ENCODE results near the gene E2F8. TPM values are rescaled to one million over a fixed set of nuclear protein-coding genes. Genes with fewer than 3 reads are reported as not detected.

The E2F8 gene
- polyA plus RNA-seq, 5 donors, result 29.9 to 73.4 (median 47.4) TPM

GRCh38 chr11:19225123-19225522 is 15.6 kb downstream of the E2F8 start:
- DNase-seq, result no peak

GRCh38 chr11:19220903-19221724 is 19.6 kb downstream of the E2F8 start:
- peak in 1 of 2 donors; percentile 43 for DNase-seq

DNA sequence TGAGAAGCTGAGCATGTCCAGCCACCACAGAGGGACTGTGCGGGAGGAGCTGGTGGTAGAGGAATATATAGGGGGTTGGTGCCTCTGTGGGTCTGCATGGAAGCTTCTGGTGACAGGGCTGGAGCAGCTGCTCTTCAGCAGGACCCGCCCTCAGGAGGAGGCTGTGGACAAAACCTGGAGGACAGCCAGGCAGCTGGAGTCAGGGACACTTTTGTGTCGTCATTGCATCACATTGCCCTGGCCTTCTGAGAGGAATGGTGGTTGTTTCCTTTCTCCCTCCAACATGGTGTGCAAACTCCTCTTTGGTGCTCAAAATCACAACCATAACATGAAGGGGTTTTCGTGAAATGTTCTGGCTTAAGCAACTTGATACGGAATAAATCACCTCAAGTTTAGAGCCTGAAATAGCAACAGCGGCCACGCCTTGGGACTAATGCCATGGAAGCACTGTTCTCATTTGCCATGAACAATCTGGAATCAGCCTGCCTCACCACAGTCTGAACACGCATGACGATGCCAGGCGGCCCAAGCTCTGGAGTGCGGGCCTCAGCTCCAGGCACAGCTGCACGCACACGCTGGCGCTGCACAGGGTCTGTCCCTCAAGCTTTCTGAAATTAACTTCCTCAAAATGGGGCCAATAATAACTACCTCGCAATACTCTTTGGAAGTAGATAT is 21.8 kb downstream of the E2F8 start:
- DNase-seq, result no peak

DNA sequence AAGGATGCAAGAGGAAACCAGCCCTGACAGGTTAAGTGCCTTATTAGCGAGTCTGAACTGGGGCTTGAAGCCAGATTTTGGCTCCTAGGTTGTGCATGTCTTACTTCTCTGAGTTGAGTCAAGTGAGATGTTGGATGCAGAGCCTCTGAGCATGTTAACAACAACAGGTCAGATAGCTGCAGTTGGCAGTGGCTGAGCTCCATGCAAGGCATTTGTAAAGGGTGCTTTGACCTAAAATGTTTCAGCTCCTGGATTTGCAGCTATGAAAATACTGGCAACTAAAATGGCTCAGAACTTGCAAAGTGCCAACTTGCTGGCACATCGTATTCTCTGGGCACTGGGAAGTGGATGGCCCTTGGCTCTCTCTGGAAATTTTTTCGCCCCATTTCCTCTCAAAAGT is 22.5 kb downstream of the E2F8 start:
- DNase-seq, result no peak

DNA sequence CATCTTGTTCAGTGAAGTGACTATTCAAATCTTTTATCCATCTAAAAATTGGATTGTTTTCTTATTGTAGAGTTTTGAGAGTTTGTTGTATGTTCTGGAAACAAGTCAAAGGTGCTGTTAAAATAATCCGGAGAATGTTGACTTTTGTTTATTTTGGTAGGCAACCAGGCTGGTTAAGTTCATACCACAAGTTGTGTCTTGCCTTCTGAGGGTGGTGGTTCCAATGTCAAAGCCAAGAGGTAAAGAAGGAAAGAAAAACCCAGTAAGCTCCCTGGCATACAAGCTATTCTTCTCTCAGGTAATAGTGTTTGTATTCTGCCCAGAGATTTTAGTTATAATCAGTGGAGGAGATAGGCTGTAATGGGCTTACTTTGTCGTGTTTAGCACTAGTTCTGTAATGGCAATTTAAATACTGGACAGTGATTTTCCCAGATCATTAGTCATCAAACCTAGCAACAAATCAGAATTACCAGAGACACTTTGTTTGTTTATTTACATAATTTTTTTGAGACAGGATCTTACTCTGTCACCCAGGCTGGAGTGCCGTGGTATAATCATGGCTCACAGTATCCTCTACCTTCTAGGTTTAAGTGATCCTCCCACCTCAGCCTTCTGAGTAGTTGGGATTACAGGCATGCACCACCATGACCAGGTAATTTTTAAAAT is 23.9 kb downstream of the E2F8 start:
- no peak for DNase-seq

DNA sequence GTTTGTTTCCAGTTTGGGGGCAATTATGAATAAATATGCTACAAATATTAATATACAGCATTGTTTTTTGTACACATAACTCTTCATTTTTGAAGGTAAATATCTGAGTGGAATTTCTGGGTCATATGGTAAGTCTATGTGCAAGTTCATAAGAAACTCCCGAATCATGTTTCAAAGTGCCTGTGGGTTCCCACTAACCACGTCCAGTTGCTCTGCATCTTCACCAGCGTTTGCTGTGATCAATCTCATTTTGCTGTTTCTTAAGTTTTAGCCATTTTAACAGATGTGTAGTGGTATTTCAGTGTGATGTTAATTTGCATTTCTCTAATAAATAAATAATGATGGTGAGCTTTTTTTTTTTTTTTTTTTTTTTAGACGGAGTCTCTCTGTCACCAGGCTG is 24.7 kb downstream of the E2F8 start:
- DNase-seq, result no peak

- DNase-seq, result no peak
These were observed 31.0 kb downstream of the E2F8 start for GRCh38 chr11:19209617-19210370.

DNA sequence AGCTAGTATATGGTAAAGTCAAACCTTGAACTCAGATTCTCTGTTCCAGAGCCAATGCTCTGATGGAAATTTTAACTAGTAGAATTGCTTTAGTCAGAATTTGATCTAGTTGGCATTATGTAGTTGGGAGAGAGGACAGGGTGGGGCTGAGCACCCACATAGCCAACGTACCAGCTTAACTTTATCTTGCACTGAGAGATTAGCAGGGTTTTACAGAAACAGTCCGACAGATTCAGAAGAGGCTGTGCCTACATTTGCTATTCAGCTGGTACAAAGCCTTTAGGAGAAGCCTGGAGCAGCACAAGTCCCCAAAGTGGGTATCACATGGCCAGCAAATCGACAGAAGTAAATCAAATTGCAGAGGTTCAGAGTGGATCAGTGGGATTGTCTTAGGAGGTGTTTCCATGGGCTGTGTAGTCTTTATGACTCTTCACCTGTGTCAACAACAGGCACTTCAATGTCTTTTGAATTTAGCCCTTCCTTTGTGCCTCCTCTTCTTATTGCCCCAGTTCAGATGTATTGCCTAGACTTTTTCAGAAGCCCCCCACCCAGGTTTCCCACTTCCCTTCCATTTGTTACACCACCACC is 31.7 kb downstream of the E2F8 start:
- DNase-seq, result no peak

DNA sequence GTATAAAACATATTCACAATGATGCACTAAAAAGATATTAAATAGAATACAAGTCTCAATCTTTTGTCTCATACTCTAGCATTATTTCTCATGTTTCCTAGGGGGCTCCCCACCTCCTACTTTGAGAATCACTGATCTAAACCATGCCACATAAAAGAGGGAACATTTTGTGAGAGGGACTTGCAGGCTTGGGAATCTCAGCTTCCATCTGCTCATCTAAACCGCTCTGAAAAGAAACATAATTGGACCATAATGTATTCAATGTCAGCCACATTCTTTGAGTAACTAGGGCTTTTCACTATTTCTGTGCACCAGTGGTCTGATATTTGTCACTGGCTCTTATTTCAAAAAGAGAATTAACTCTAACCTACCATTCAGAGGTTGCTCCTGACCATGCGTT is 32.6 kb downstream of the E2F8 start:
- no peak for DNase-seq

GRCh38 chr11:19204836-19205235 is 35.9 kb downstream of the E2F8 start:
- DNase-seq, result no peak

DNA sequence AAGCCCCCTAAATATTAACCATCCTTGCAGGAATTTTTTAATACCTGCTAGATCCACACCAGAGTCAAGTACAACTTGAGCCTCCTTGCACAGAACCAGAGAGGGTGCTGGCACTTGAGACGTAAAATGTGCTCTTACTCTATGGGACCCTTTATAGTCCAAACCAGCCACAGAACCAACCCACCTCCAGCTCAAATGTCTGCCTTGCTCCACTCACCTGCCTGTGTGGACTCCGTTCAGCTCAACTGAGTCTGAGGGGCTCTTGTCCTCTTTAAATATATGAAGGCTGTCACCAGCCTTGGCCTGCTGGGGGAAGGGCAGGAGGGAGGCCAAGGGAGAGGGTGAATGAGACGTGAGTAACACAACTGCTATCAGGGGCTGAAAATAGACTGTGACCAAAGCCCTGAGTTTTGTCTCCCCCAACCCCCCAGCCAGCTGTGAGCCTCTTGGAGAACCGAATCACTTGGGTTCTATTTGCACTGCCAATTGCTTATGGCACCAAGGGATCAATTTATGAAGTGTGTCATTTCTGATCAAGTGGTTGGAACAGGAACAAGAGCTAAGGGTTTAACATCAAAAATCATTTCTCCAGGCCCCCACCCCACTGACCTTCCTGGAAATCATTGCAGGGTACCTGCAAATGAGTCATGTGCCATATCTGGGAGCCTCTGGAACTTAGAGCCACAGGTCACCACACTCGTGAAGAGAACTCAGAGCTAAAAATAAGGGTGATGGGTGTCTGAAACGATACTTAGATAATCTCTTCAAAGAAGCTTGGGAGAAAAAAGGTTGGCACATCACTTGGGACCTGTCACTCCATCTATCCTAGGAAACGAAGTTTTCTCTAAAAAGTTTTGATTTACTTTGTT is 38.8 kb downstream of the E2F8 start, which contains the start of gene CSRP3:
TSS of gene CSRP3 (minus strand) at position 247 of the 869 bp plus-strand sequence. CDS start 9,535 bp downstream, outside the sequence.
- DNase-seq, result no peak

GRCh38 chr11:19200410-19201201 is 40.1 kb downstream of the E2F8 start:
- peak in 1 of 2 donors; percentile 27 for DNase-seq

GRCh38 chr11:19199771-19200170 is 41.0 kb downstream of the E2F8 start:
- no peak for DNase-seq

DNA sequence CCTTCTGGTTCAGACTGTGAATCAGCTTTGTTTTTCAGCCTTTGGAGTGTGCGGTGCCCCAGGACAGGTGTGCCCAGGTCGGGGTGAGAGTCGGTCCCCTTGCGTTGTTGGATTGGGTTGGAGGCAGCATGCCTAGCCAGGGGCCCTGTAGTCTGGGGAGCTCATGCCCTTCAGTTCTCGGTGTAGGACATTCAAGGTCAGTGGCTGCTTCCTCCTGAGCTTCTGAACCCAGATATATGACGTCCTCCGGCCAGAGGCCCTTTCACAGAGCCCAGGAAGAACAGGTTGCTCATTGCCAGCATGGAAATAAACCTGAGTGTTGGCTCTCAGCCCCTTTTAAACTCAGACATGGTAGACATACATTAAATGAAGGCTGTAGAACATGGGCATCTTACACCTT is 41.7 kb downstream of the E2F8 start:
- no peak for DNase-seq

DNA sequence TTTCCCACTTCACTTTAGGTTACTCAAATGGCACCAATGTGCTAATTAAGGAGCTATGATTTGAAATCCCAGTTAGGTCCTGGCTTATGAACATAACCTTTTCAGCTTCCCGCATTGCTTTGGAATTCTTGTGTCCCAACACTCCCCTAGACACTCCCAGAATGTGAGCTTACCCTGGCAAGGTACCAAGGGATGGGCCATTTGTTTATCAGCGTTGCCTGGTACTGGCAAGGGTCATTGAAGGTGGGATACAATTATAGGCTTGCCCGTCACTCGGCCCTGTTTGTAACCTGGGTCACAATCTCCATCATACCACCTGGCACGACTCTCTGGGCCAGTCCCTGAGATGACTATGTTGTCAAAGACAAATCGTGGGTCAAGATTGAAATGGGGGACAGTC is 44.3 kb downstream of the E2F8 start:
- DNase-seq, result no peak

GRCh38 chr11:19194620-19195308 is 46.0 kb downstream of the E2F8 start:
- DNase-seq, result no peak

DNA sequence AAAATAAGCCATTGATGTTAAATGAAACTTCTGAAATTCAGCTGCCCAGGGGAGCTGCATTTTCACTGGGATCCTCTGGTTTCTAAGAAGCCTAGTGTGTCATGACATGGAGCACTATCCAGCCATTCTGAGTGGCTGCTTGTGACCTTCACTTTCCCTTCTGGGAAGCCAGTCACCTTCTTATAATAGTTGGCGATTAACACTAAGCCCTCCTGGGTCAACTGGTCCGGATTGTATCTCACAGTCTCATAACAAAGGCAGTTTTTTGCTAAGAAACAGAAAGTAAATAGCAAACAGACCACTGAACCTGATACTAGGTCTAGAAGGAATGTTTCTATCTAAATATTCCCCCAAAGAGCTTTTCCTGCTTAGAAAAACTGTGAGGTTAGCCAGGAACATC is 46.8 kb downstream of the E2F8 start:
- no peak for DNase-seq

- DNase-seq, result peak; percentile 23 to 26
These were observed 49.1 kb downstream of the E2F8 start for GRCh38 chr11:19191530-19192169.

Data from right lung (tissue), 5 donors.